Naive thymus-derived CD4-positive, alpha-beta T cell (primary cell): ENCODE data around the gene IRX3. TPM values are rescaled to one million over a fixed set of nuclear protein-coding genes. Genes with fewer than 3 reads are reported as not detected.

Experiments
- ATAC-seq: fragments of 150-1000 bp; cut with Tn5 transposase; 2 replicates; pipeline ENCODE4 v1.10.0; 2021; ENCODE audit warnings: mild to moderate bottlenecking, moderate library complexity
- CTCF ChIA-PET: fragments of 350-600 bp; sonication (Branson Sonifier 250); formaldehyde crosslinking; loops from one replicate; lab custom pipeline; 2021; ENCODE audit warnings: antibody characterized with exemption; lab: Charles Lee
- POLR2A ChIA-PET: fragments of 350-600 bp; sonication (Branson Sonifier 250); formaldehyde crosslinking; loops from one replicate; lab custom pipeline; 2021; ENCODE audit warnings: antibody characterized with exemption, inconsistent platforms; lab: Charles Lee
- DNase-seq, 9 donors: peaks; one replicate each; pipeline versions ENCODE4 v3.0.0 to v3.0.0-alpha.2; 2020 to 2022; ENCODE audit warnings: mixed read lengths in 1 of 9
- H3K27ac ChIP-seq: one replicate; pipeline ENCODE4 v1.7.0; 2013; ENCODE audit warnings: mild to moderate bottlenecking, low read depth, low read length, moderate library complexity
- H3K27me3 ChIP-seq, 2 donors: one replicate each; pipeline ENCODE4 v1.7.0; 2013; ENCODE audit warnings: low read length in 2 of 2, mild to moderate bottlenecking in 2 of 2, moderate library complexity in 2 of 2; ENCODE audit not compliant: control insufficient read depth in 2 of 2, insufficient read depth in 2 of 2
- H3K36me3 ChIP-seq, 3 experiments: 1 replicate in 2 of 3; 2 replicates in 1 of 3; pipeline ENCODE4 v1.7.0; 2013; ENCODE audit warnings: low read length in 3 of 3, mild to moderate bottlenecking in 3 of 3, moderate library complexity in 1 of 3; ENCODE audit not compliant: insufficient read depth in 3 of 3, control insufficient read depth in 2 of 3
- H3K4me1 ChIP-seq, 2 donors: one replicate each; pipeline ENCODE4 v1.7.0; 2013; ENCODE audit warnings: low read length in 2 of 2, mild to moderate bottlenecking in 2 of 2, moderate library complexity in 1 of 2; ENCODE audit not compliant: control insufficient read depth in 2 of 2, insufficient read depth in 2 of 2
- H3K4me3 ChIP-seq: 2 replicates; pipeline ENCODE4 v1.7.0; 2013; ENCODE audit warnings: mild to moderate bottlenecking, low read length
- H3K9me3 ChIP-seq, 3 experiments: 1 replicate in 2 of 3; 2 replicates in 1 of 3; pipeline ENCODE4 v1.7.0; 2013; ENCODE audit warnings: low read length in 3 of 3; ENCODE audit not compliant: control insufficient read depth in 2 of 3
- H3K27ac Mint-ChIP-seq, 9 donors: one replicate each; pipeline ENCODE4 v1.8.0; 2020 to 2022; ENCODE audit warnings: mixed read lengths in 9 of 9, mild to moderate bottlenecking in 8 of 9, moderate library complexity in 5 of 9, inconsistent platforms in 2 of 9
- H3K27me3 Mint-ChIP-seq, 5 donors: one replicate each; pipeline ENCODE4 v1.8.0; 2021 to 2022; ENCODE audit warnings: mixed read lengths in 5 of 5, mild to moderate bottlenecking in 1 of 5
- H3K36me3 Mint-ChIP-seq, 5 donors: one replicate each; pipeline ENCODE4 v1.8.0; 2020 to 2022; ENCODE audit warnings: mixed read lengths in 5 of 5, mild to moderate bottlenecking in 3 of 5, inconsistent platforms in 1 of 5
- H3K4me1 Mint-ChIP-seq, 7 donors: one replicate each; pipeline ENCODE4 v1.8.0; 2020 to 2022; ENCODE audit warnings: mixed read lengths in 7 of 7, mild to moderate bottlenecking in 3 of 7, inconsistent platforms in 1 of 7
- H3K4me3 Mint-ChIP-seq, 10 donors: one replicate each; pipeline ENCODE4 v1.8.0; 2020 to 2022; ENCODE audit warnings: mild to moderate bottlenecking in 10 of 10, mixed read lengths in 10 of 10, moderate library complexity in 6 of 10, inconsistent platforms in 2 of 10
- H3K9me3 Mint-ChIP-seq, 11 donors: one replicate each; pipeline ENCODE4 v1.8.0; 2020 to 2022; ENCODE audit warnings: mixed read lengths in 11 of 11, mild to moderate bottlenecking in 4 of 11, inconsistent platforms in 1 of 11, moderate library complexity in 1 of 11
- intact Hi-C, 2 donors: fragments of 100-400 bp; cut with micrococcal nuclease; formaldehyde crosslinking; loops; one replicate each; pipeline ENCODE4 v1.15.1; 2023
- polyA plus RNA-seq, 2 donors: library from polyadenylated mRNA; unstranded; fragments of 300-500 nt; fragmentation: Illumina TruSeq; gene quantifications; one replicate each; pipeline ENCODE4 v1.2.3, GENCODE V29; 2021
- total RNA-seq, 6 experiments: library from RNA in 5 of 6; stranded (reverse) in 5 of 6; gene quantifications; 1 replicate in 5 of 6; 2 replicates in 1 of 6; pipeline ENCODE4 v1.2.3 and lab custom pipeline; 2021 to 2026

IRX3 gene
- total and polyA plus RNA-seq, 7 experiments from 2014 or later, result 3.2 TPM; not detected in 6

- H3K36me3 ChIP-seq, result no peaks in the 10 kb centered on the region
- ATAC-seq (no peak), DNase-seq (no peak)
- no peak overlapping the region for H3K27ac ChIP-seq
- Mint-ChIP-seq H3K4me3 (no peak overlapping the region), H3K27me3 (peaks cover 54 to 69% (median 61%) of the 10 kb centered on the region in 5 donors), H3K9me3 (peaks cover 1 to 21% (median 4%) of the 10 kb centered on the region in 11 donors), H3K36me3 (peaks cover 0 to 10% (median 0%) of the 10 kb centered on the region in 5 donors), H3K4me1 (peaks cover 0 to 19% (median 9%) of the 10 kb centered on the region in 7 donors), H3K27ac (no peak overlapping the region)
- no peak overlapping the region for H3K4me3 ChIP-seq
- H3K9me3 ChIP-seq, result peaks cover 0 to 3% (median 0%) of the 10 kb centered on the region in 3 experiments
- no peaks in the 10 kb centered on the region for H3K4me1 ChIP-seq
- ChIA-PET CTCF (no interaction called here), POLR2A (no interaction called here)
- intact Hi-C loops, result no loop called here
- peaks cover 0 to 8% of the 10 kb centered on the region in 2 donors for H3K27me3 ChIP-seq
These were observed 5.3 kb upstream of the IRX3 start for GRCh38 chr16:54291656-54292487.

GRCh38 chr16:54290833-54291655, 4.5 kb upstream of the IRX3 start:
- DNase-seq (no peak), ATAC-seq (no peak)
- Histone ChIP-seq H3K27ac (no peak overlapping the region), H3K4me1 (no peaks in the 10 kb centered on the region), H3K27me3 (peaks cover 0 to 8% of the 10 kb centered on the region in 2 donors), H3K9me3 (no peaks in the 10 kb centered on the region), H3K4me3 (no peak overlapping the region), H3K36me3 (no peaks in the 10 kb centered on the region)
- H3K36me3 Mint-ChIP-seq, result peaks cover 0 to 11% (median 0%) of the 10 kb centered on the region in 5 donors
- peaks cover 0 to 13% (median 4%) of the 10 kb centered on the region in 11 donors for H3K9me3 Mint-ChIP-seq
- CTCF ChIA-PET, result no interaction called here
- H3K27me3 Mint-ChIP-seq, result peaks cover 58 to 75% (median 67%) of the 10 kb centered on the region in 5 donors
- POLR2A ChIA-PET, result no interaction called here
- H3K4me1 Mint-ChIP-seq, result peaks cover 5 to 25% (median 14%) of the 10 kb centered on the region in 7 donors
- intact Hi-C loops, result no loop called here
- peak overlapping the region in 1 of 9 donors; percentile 80 for H3K27ac Mint-ChIP-seq
- H3K4me3 Mint-ChIP-seq, result peak overlapping the region in 2 of 10 donors; percentile 12 to 39

- H3K9me3 ChIP-seq, result no peaks in the 10 kb centered on the region
- H3K4me3 Mint-ChIP-seq, result peak overlapping the region in 5 of 10 donors; percentile 12 to 57 (median 20)
- intact Hi-C loops, result loop anchor here in 1 of 2 donors (5.0 to 10.0 kb wide), 2 partner anchors 343 to 1905 kb away; partner anchors contain the start of gene GNAO1
- H3K27ac Mint-ChIP-seq, result peak overlapping the region in 1 of 9 donors; percentile 80
- H3K27me3 Mint-ChIP-seq, result peaks cover 57 to 76% (median 70%) of the 10 kb centered on the region in 5 donors
- ChIA-PET CTCF (no interaction called here), POLR2A (no interaction called here)
- H3K36me3 Mint-ChIP-seq, result peaks cover 0 to 12% (median 0%) of the 10 kb centered on the region in 5 donors
- no peaks in the 10 kb centered on the region for H3K36me3 ChIP-seq
- H3K4me1 Mint-ChIP-seq, result peaks cover 5 to 27% (median 16%) of the 10 kb centered on the region in 7 donors
- no peak overlapping the region for H3K4me3 ChIP-seq
- peaks cover 0 to 8% of the 10 kb centered on the region in 2 donors for H3K27me3 ChIP-seq
- H3K4me1 ChIP-seq, result no peaks in the 10 kb centered on the region
- H3K27ac ChIP-seq, result no peak overlapping the region
- H3K9me3 Mint-ChIP-seq, result peaks cover 0 to 8% (median 2%) of the 10 kb centered on the region in 11 donors
- ATAC-seq, result no peak
- DNase-seq, result no peak
These were observed 3.6 kb upstream of the IRX3 start for GRCh38 chr16:54289945-54290832.

- intact Hi-C loops, result loop anchor here in 1 of 2 donors (5.0 to 10.0 kb wide), 2 partner anchors 342 to 1905 kb away; partner anchors contain the start of gene GNAO1
- CTCF ChIA-PET, result no interaction called here
- H3K27ac ChIP-seq, result no peak overlapping the region
- no peaks in the 10 kb centered on the region for H3K9me3 ChIP-seq
- Mint-ChIP-seq H3K9me3 (peaks cover 0 to 6% (median 0%) of the 10 kb centered on the region in 11 donors), H3K27me3 (peaks cover 58 to 80% (median 70%) of the 10 kb centered on the region in 5 donors), H3K4me1 (peaks cover 10 to 33% (median 20%) of the 10 kb centered on the region in 7 donors), H3K4me3 (peak overlapping the region in 5 of 10 donors; percentile 14 to 57 (median 20)), H3K36me3 (peaks cover 0 to 14% (median 0%) of the 10 kb centered on the region in 5 donors), H3K27ac (peak overlapping the region in 1 of 9 donors; percentile 35)
- DNase-seq (no peak), ATAC-seq (no peak)
- no peaks in the 10 kb centered on the region for H3K4me1 ChIP-seq
- POLR2A ChIA-PET, result no interaction called here
- H3K27me3 ChIP-seq, result peaks cover 0 to 8% of the 10 kb centered on the region in 2 donors
- no peaks in the 10 kb centered on the region for H3K36me3 ChIP-seq
- H3K4me3 ChIP-seq, result no peak overlapping the region
These were observed 2.8 kb upstream of the IRX3 start for GRCh38 chr16:54289242-54289944.

- Histone ChIP-seq H3K4me3 (no peak overlapping the region), H3K36me3 (no peaks in the 10 kb centered on the region), H3K27ac (no peak overlapping the region), H3K27me3 (peaks cover 0 to 7% of the 10 kb centered on the region in 2 donors), H3K9me3 (no peaks in the 10 kb centered on the region), H3K4me1 (no peaks in the 10 kb centered on the region)
- ChIA-PET CTCF (no interaction called here), POLR2A (no interaction called here)
- Mint-ChIP-seq H3K9me3 (peaks cover 0 to 6% (median 0%) of the 10 kb centered on the region in 11 donors), H3K27me3 (peaks cover 53 to 79% (median 66%) of the 10 kb centered on the region in 5 donors), H3K4me3 (no peak overlapping the region), H3K27ac (peak overlapping the region in 1 of 9 donors; percentile 52), H3K4me1 (peaks cover 10 to 33% (median 20%) of the 10 kb centered on the region in 7 donors), H3K36me3 (peaks cover 0 to 14% (median 0%) of the 10 kb centered on the region in 5 donors)
- intact Hi-C loops, result loop anchor here in 1 of 2 donors (5.0 to 10.0 kb wide), 2 partner anchors 342 to 1906 kb away; partner anchors contain the start of gene GNAO1
- DNase-seq (no peak), ATAC-seq (no peak)
These were observed 2.3 kb upstream of the IRX3 start for GRCh38 chr16:54288835-54289241.
